Left ventricle myocardium superior (tissue), 1 donor: Measurements from ENCODE around the gene LIX1L. TPM values are rescaled to one million over a fixed set of nuclear protein-coding genes. Genes with fewer than 3 reads are reported as not detected.

Source experiments
- ATAC-seq: fragments of 200-7000 bp; cut with Tn5 transposase; one replicate; pipeline ENCODE4 v1.9.1; 2020; ENCODE audit warnings: mild to moderate bottlenecking, moderate library complexity
- DNase-seq: peaks from one replicate; pipeline ENCODE4 v3.0.0-alpha.2; 2020
- intact Hi-C: fragments of 100-400 bp; cut with micrococcal nuclease; formaldehyde crosslinking; loops from one replicate; pipeline ENCODE4 v1.11.0; 2022
- total RNA-seq: library from RNA; stranded (reverse); fragmentation: NEBNext Ultra II Directional; extraction: Animal tissue kit (Norgen Biotek cat#: 25700); gene quantifications from one replicate; pipeline ENCODE4 v1.2.1, GENCODE V29; 2021
- donor health status: DM: no; HTN: yes; CAD: no; lungs with severe emphysema.

The LIX1L gene
- total RNA-seq, 1 donor from 2014 or later, result 25.2 TPM

DNA sequence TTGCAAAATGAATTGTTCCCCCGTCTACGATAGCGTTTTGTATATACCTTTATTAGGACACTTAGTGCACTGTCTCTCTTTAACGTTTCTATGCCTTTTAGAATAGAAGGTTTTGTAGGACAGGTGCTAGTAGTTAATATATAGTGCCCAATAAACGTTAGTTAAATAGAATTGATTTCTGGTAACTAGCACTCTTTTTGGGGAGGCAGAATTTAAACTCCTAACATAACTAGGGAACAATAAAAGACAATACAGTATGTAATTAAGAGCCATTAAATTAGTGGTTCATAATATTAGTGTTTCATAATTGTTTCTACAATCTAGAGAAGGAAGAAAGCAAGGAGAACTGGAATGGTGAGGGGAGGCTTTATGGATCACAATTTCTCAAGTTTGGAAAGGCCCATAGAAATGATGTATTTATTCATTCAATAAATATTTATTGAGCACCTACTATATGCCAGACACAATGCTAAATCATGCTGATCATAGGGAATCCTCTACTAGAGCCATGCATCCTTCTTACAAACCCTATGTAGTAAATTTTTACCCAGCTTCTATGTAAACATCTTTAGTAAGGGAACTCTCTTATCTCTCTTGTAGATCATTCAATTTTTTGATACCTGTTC is 7.4 kb upstream of the LIX1L start:
- ATAC-seq (no peak), DNase-seq (no peak)
- intact Hi-C loops, result no loop called here

DNA sequence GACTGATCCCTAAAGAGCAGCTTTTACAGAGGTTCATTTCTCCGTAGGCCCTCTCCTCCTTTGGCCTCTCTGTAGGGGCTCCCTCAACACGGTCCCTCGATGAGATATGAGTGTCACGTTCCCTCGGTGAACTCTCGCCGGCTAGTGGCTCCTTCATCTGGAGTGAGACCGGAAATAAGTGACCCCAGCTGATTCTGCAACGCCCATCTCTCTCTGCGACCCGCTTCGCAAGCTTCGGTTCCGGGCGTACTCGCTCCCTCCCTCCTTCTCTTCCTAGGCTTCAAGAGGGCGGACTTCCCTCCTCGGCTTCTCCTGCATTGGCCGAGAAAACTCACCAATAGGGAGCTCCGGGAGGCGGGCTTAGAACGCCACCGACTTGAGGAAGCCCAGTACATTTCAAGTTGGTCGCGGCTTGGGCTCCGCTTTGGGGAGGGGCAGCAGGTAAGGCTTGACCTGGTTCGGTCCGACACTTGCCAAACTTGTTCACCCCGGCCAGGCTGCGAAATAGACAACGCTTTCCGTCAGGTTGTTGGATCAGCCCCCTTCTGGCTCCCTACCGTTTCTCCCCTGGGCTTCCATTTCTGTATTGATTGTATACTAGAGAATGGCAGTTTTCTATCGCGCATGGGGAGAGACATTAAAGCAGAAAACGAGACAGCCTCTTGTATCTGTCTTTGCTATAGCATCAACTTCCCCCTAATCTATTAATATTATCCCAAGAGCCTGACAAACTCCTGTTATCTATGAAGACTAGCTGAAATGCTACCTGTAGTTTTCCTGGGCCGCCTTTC is 6.7 kb upstream of the LIX1L start, which contains the start of the genes ANKRD34A and POLR3GL:
ANKRD34A (minus strand) TSS at position 248 of the 791 bp plus-strand sequence. CDS start 2,816 bp downstream, outside the sequence.
POLR3GL (plus strand) TSS at position 363 of the 791 bp plus-strand sequence. CDS start 10,176 bp downstream, outside the sequence.
- ATAC-seq, result peak; percentile 81
- intact Hi-C loops, result loop anchor here (5.0 kb wide), 1 partner anchor 42 kb away; no protein-coding TSS in a partner anchor
- DNase-seq, result peak; percentile 96

DNA sequence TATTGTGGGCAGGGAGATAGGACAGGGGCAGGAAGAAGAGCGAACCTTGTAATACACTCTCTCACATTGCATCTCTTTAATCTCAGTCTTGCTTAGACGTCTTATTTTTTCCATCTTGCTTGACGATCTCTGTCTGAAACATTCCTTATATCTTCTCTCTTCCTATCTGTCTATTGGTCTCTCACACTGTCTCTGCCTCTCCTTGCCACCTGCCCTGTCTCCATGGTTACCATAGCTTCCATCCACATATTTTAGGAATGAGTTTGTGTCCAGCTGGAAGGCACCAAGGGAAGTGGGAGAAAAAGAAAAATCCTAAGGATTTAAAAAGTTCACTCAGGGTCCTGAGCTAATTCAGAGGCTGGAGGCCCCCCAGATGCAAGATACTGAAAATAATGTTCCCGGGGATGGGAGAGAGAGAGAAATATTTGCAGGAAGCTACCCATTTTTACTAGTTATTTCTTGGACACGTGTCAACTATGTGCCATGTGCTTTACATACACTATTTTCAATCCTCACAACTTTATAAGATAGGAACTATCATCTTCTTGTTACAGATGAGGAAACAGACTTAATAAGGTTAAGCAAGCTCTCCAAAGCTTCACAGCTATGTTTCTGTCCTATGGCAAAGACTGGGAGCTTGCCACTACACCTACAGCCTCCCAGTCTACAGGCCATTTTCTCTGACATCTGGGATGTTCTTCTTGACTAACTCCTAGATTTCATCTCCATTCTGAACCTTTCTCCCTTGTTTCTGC is 5.6 kb upstream of the LIX1L start:
- intact Hi-C loops, result loop anchor here (5.0 kb wide), 1 partner anchor 41 kb away; no protein-coding TSS in a partner anchor

DNA sequence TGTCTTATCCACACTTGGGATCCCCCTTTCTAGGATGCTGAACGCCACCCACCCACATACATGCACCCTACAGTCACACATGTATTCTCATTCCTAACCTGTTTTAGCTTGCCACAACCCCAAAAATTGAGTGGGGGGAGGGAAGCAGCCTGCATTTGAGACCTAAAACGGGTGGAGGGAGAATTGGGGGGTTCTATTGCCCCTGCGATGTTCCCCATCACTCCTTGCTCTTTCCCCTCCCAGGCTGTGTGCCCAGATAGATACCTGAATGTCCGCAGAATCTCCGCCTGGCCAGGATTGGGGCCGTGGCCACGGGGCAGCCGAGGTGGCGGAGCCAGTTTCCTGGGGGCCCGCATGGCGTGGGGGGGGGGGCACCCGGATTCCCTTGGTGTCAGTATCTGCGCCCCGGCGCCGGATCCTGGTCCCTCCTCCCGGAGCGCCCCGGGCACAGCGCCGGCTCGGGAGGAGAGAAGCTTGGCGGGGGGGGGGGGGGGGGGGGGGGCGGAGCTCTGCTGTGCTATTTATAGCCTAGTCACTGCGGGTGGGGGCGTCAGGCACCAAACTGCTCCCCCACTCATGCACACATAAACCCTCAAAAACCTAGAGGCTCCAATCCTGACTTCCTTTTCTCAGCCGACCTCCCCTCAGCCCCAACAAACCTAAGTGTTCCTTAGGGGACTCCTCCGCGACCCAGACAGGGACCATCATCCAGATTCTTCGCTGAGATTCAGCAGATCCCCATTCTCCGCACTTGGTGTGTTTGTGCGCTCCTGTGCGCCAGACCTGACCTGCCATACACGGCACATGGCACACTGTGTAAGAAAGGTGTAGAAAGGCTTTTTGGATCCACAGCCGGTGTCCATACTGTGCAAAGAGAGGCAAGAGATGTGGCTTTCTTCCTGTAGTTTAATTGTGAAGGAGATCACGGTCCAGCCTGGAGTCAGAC is 4.6 kb upstream of the LIX1L start:
- DNase-seq (peak; percentile 72), ATAC-seq (peak; percentile 1)
- intact Hi-C loops, result loop anchor here (5.0 kb wide), 1 partner anchor 40 kb away; no protein-coding TSS in a partner anchor

More for the DNA sequence above, 5.6 kb upstream of the LIX1L start:
- DNase-seq (no peak), ATAC-seq (no peak)

DNA sequence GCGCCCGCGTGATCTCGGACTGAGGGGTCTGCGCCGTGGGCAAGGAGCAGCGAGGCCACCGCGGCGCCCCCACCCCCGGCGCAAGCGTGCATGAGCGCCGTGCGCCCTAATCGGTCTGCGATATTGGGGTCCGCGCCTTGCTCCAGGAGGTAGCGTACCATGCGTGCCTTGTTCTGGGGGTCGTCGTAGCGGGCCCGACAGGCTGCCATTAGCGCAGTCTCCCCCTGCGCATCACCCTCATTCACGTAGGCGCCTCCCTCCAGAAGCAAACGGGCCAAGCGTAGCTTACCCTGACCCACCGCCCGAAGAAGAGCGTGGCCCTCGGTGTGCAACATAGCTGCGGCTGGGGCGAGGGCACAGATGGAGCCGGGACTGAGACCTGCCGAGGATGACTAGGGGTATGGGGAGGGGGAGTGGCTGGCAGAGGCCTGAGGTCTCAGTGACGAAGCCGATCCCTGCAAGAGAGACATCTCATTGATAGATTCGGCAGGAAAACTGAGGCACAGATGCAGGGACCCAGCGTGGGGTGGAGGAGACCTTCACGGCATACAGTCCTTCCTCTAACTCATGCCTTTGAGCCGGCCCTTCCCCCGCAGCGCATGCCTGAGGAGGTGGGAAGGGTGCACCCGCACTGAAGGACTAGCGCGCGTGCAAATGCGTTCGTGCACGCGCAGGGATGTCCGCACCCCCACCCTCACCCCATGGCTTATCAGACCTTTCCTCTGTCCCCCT is 3.8 kb upstream of the LIX1L start:
- no peak for ATAC-seq
- peak; percentile 63 for DNase-seq
- intact Hi-C loops, result loop anchor here (5.0 kb wide), 1 partner anchor 39 kb away; no protein-coding TSS in a partner anchor

DNA sequence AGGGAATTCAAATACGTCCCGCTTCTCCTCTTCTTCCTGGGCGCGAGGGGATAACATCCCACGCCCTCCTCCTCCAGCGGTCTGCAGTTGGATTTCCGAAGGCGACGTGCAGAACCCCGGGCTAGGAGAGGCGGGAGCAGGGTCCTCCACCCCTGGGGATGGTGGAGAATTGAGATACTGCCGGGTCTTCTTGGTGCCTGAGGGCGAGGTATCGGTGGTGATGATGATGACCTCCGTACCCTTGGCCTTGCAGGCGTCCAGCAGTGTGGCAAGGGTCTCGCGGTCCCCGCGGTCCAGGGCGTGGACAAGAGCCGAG is 3.2 kb upstream of the LIX1L start:
- DNase-seq, result peak; percentile 43
- no peak for ATAC-seq
- intact Hi-C loops, result loop anchor here (5.0 kb wide), 1 partner anchor 39 kb away; no protein-coding TSS in a partner anchor

DNA sequence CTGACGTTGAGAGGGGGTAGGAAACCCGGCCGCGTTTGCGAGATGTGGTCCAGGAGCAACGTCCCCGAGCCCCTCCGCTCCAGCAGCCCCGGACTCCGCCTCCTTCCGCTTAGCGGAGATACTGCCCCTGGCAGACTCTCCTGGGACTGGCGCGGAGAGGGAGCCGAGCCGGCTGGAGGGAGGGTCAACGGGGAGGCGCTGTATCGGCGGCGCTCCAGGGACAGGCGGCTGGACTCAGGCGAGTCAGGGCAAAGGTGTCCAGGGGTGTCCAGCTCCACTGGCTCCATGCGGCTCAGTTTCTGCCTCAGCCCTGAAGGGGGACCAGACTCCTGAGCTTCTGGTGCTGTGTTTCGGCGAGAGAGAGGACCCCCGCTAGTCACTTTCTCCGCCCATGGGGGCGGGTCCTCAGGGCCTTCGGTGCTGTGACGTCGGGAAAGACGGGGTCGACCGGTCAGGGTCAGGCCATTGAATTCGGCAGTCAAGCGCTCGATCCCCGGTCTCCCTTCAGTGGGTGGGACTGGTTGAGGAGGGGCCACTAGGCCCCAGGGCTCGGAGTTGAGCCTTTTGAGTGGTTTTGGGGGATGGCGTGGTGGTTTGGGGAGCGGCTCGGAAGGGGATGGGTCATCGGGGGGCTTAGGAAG is 2.8 kb upstream of the LIX1L start:
- intact Hi-C loops, result loop anchor here (5.0 kb wide), 1 partner anchor 38 kb away; no protein-coding TSS in a partner anchor
- DNase-seq, result peak; percentile 89
- ATAC-seq, result peak; percentile 52

DNA sequence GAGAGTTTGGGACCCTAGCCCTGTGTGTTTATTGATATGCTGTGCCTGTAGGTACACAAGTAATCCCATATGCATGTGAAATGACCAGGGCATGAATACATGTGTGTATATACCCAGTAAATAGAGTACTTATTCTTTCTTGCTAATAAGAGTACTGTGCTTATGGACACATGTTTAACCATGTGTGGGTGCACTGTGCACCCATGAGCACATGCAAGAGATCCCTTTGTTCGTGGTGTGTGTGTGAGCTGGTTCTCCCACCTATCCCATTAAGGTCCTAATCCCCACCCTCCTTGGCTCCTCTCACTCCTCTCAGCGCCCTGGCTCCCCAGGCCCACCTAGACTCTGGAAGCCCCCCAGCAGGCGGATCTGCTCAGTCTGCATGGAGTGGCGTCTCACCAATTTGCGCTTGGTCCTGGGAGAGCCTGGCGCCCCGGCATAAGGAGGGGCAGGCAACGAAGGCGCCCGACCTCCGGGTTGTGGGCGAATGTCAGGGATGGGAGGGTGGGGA is 2.2 kb upstream of the LIX1L start:
- DNase-seq, result no peak
- ATAC-seq, result no peak
- intact Hi-C loops, result loop anchor here (5.0 kb wide), 1 partner anchor 38 kb away; no protein-coding TSS in a partner anchor

DNA sequence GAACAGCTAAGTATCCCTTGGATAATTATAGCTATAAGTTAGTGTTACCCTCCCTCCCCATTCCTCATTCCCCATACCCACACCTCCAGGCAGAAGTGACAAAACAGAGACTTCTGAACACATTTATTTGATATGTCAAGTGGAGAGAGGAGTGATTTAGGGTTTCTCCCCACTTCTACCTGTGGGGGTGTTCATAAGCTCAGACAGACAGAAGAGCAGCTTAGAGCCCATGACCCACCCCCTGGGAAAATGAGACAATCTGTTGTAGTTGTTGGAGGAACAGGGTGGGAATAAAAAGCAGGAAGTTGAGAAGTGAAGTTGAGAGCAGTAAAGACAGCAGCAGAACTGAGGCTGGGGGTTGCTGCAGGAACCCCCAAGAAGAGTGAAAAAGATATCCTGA is 1.5 kb upstream of the LIX1L start:
- ATAC-seq (no peak), DNase-seq (no peak)
- intact Hi-C loops, result no loop called here

DNA sequence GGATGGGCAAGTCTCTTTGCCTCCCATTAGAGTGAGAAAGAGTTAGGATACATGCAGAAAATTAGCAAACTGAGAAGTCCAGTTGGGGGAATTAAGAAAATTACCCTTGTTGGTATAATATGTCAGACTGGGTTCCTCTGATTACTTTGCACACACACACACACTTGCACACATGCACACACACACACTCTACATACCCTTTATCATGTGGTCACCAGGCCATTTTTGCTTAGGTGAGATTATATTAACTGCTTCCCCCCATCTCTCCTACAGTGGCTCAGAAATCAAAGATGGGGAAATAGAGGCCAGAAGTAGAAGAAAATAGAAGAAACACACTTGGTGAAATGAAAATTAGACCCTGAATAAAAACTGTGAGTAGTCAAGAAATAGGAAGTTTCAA is 917 bp upstream of the LIX1L start:
- no peak for ATAC-seq
- intact Hi-C loops, result no loop called here
- DNase-seq, result no peak

DNA sequence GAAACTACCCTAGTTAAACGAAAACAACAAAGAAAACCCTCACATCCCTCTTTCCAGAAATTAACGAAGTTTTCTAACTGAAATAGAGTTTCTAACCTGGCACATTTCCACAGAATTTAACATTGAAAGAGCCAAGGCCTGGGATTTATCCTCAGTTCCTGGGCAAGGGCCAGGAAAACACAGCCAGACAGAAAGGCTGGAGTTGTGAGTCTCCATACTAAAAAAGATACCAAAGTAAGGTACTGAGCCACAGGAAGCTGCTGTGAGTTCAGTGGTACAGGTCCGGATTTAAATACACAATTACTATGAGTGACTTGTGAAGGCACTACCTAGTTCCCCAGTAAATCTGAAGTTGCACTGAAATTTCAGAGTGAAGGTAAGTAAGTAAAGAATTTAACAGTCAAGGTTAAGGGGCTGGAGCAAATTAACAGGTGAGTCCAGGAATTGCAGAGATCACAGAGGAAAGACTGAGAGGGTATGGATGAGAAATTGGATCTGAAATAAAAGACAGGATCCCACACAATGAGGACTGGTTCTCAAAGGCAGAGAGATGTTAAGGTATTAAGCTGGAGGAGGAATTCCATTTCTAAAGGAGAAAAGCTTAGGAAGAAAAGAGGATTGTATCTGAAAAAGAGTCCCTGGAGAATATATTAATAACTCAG is 905 bp downstream of the LIX1L start:
- intact Hi-C loops, result no loop called here
- ATAC-seq (no peak), DNase-seq (peak; percentile 52)

DNA sequence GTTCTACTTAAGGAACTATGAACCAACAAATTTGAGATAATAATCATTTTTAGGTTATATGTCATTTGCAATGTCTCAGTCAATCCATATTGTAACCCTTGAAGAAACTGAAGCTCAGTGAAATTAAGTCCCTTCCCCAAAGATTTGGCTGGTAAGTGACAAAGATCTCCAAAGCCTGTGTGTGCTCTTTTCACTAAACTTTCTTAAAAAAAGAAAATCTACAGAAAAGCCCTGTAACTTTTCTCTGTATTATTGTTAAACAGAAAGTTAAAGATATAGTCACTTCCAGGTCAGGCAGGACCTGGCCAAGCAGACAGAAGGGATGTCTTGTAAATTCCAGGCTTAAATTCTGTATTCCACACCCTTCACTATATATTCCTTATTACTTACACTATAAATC is 1.5 kb downstream of the LIX1L start:
- no peak for ATAC-seq
- intact Hi-C loops, result no loop called here
- DNase-seq, result no peak

DNA sequence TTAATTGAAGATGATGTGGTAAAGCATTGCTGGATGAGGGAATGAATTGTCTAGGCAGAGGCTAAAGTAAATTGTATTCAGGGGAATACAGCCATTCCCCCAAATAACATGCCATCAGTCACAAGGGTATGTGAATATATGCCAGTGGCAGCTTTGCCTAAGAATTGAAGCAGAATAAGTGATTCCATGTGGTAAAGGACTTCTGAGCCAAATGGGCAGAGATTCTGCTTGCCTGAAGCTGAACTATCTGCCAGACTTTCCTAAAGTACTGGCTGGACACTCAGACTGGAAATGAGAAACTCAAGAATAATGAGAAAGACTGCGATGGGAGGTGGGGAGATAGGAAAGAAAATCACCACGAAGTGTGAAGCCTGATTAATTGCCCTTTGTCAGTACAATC is 2.4 kb downstream of the LIX1L start:
- intact Hi-C loops, result no loop called here
- ATAC-seq (no peak), DNase-seq (no peak)

DNA sequence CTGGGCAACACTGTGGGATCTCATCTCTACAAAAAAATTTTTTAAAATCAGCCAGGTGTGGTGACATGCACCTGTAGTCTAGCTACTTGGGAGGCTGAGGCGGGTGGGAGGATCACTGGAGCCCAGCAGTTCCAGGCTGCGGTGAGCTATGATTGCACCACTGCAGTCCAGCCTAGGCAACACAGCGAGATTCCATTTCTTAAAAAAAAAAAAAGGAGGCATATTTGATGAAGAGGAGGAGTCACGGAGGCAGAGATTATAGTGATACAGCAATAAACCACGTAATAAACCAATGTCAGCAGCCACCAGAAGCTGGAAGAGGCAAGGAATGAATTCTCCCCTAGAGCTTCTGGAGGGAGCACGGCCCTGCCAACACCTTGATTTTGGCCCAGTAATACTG is 4.0 kb downstream of the LIX1L start:
- DNase-seq (no peak), ATAC-seq (no peak)
- intact Hi-C loops, result no loop called here

DNA sequence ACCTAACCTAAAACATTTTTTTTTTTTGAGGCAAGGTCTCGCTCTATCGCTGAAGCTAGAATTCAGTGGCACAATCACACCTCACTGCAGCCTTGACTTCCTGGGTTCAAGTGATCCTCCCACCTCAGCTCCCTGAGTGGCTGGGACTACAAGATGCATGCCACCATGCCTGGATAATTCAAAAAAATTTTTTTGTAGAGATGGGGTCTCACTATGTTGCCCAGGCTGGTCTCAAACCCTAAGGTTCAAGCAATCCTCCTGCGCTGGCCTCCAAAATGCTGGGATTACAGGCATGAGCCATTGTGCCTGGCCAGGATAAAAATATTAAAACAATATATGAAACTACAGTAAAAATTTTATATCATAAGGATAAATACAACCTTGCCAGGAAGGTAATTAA is 4.9 kb downstream of the LIX1L start:
- DNase-seq (no peak), ATAC-seq (no peak)
- intact Hi-C loops, result no loop called here

DNA sequence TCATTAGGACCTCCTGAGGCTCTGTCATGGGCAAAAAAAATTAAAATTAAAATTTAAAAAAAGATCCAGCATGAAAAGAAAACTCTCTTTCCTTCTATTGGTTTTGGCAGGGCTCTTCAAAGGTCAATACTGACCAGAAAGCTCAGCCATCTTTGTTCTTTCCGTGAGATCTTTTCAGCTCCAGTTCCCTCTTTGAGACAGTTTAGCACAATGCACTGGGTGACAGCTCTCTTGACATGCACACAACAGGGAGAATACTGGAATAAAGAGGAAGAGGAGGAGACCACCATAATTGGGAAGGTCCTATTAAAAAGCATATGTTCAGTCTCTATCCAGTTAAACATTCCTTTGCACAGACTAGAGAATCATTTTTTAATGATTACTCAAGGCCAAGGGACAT is 6.3 kb downstream of the LIX1L start:
- ATAC-seq (no peak), DNase-seq (no peak)
- intact Hi-C loops, result no loop called here

DNA sequence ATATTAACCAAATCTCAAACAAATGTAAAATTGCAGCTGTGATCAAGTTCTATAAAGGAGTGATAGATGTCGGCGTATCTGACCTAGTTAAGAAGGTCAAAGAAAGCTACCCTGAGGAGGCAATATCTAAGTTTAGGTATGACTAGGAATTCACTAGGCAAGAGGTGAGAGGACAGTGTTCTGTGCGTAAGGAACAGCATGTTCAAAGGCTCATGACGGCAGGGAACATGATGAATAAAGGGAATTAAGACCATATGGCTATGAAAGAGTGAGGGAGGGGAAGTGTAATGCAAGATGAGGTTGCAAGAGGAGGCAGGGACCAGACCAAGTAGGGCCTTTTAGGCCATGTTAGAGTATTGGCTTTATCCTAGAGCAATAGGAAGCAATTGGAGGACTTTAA is 8.6 kb downstream of the LIX1L start:
- DNase-seq, result no peak
- intact Hi-C loops, result no loop called here

More for the DNA sequence above, 8.6 kb downstream of the LIX1L start:
- peak; percentile 80 for ATAC-seq
